HepG2 (cell line): ENCODE data around the gene RIOK3. TPM values are rescaled to one million over a fixed set of nuclear protein-coding genes. Genes with fewer than 3 reads are reported as not detected.

Experiments
- CBX2 ChIP-seq, 2 experiments: fragments of 200-600 bp in 1 of 2; sonication (generic); formaldehyde crosslinking in 1 of 2; IDR thresholded peaks; 2 replicates each; pipeline versions ENCODE4 v1.7.0 to v1.8.1; 2018 to 2022; ENCODE audit warnings: low read depth in 2 of 2, low read length in 1 of 2, mild to moderate bottlenecking in 1 of 2, missing genetic modification reagents in 1 of 2
- FOSL1 ChIP-seq: sonication (generic); formaldehyde crosslinking; IDR thresholded peaks from 2 replicates; pipeline ENCODE4 v1.9.0; 2021; ENCODE audit warnings: missing genetic modification reagents, borderline replicate concordance
- HDAC6 ChIP-seq: fragments of 200-600 bp; sonication (generic); IDR thresholded peaks from 2 replicates; pipeline ENCODE4 v1.7.0; 2017; ENCODE audit warnings: mild to moderate bottlenecking, antibody characterized with exemption, low read length, low read depth
- KLF12 ChIP-seq: sonication (generic); formaldehyde crosslinking; IDR thresholded peaks from 2 replicates; pipeline ENCODE4 v1.4.0; 2020; ENCODE audit warnings: missing genetic modification reagents, borderline replicate concordance
- MATR3 ChIP-seq: sonication (generic); formaldehyde crosslinking; IDR thresholded peaks from 2 replicates; pipeline ENCODE4 v1.4.0; 2020; ENCODE audit warnings: missing genetic modification reagents
- MED1 ChIP-seq: sonication (generic); formaldehyde crosslinking; IDR thresholded peaks from 2 replicates; pipeline ENCODE4 v1.4.0; 2020; ENCODE audit warnings: missing genetic modification reagents
- PHF5A ChIP-seq: IDR thresholded peaks from one replicate; pipeline ENCODE4 v1.6.1; 2018; ENCODE audit warnings: low read depth, missing genetic modification reagents; ENCODE audit not compliant: unreplicated experiment
- SNAPC2 ChIP-seq: sonication (generic); formaldehyde crosslinking; IDR thresholded peaks from 2 replicates; pipeline ENCODE4 v1.8.1; 2022; ENCODE audit warnings: mild to moderate bottlenecking, missing genetic modification reagents
- YEATS4 ChIP-seq: sonication (generic); formaldehyde crosslinking; IDR thresholded peaks from 2 replicates; pipeline ENCODE4 v1.4.0; 2020; ENCODE audit warnings: missing genetic modification reagents, borderline replicate concordance
- ZBTB20 ChIP-seq: sonication (generic); formaldehyde crosslinking; IDR thresholded peaks from 2 replicates; pipeline ENCODE4 v1.8.1; 2023; ENCODE audit warnings: missing genetic modification reagents, low read depth, mild to moderate bottlenecking, borderline replicate concordance
- ZNF101 ChIP-seq: sonication (generic); formaldehyde crosslinking; IDR thresholded peaks from 2 replicates; pipeline ENCODE4 v1.4.0; 2020; ENCODE audit warnings: mild to moderate bottlenecking, low read depth, missing genetic modification reagents, borderline replicate concordance
- ZNF121 ChIP-seq: sonication (generic); formaldehyde crosslinking; IDR thresholded peaks from 2 replicates; pipeline ENCODE4 v1.5.0; 2020; ENCODE audit warnings: mild to moderate bottlenecking, missing genetic modification reagents
- ZNF614 ChIP-seq: IDR thresholded peaks from 2 replicates; pipeline ENCODE4 v1.6.1; 2018; ENCODE audit warnings: missing biosample characterization, missing genetic modification reagents, inconsistent platforms, borderline replicate concordance
- ZNF776 ChIP-seq: sonication (generic); formaldehyde crosslinking; IDR thresholded peaks from 2 replicates; pipeline ENCODE4 v1.4.0; 2020; ENCODE audit warnings: mild to moderate bottlenecking, missing genetic modification reagents
- polyA plus RNA-seq, 8 experiments: library from polyadenylated mRNA; depleted of rRNA in 3 of 8; stranded (reverse) in 7 of 8; unstranded in 1 of 8; fragments of >200 nt; fragmentation: Illumina TruSeq in 4 of 8; extraction: Trizol in 4 of 8; gene quantifications; 2 replicates each; pipeline versions ENCODE4 v1.2.1 to v1.2.3, GENCODE V29; 2011 to 2016; ENCODE audit warnings: low read depth in 4 of 8, missing spikeins in 1 of 8, mixed read lengths in 1 of 8; ENCODE audit not compliant: insufficient read depth in 1 of 8
- total RNA-seq, 5 experiments: library from RNA; depleted of rRNA; stranded (reverse); fragments of >200 nt; fragmentation: Illumina TruSeq; extraction: Trizol; gene quantifications; 2 replicates each; pipeline ENCODE4 v1.2.3, GENCODE V29; 2016; ENCODE audit warnings: low read depth in 1 of 5
- TF ChIP-seq, protein P1 (sequence below): sonication (generic); formaldehyde crosslinking; IDR thresholded peaks from 2 replicates; pipeline ENCODE4 v1.4.0; 2020; ENCODE audit warnings: missing genetic modification reagents
- TF ChIP-seq, protein P2 (sequence below): sonication (generic); formaldehyde crosslinking; IDR thresholded peaks from 2 replicates; pipeline ENCODE4 v1.8.0; 2022; ENCODE audit warnings: missing genetic modification reagents, mild to moderate bottlenecking, inconsistent platforms, borderline replicate concordance
- TF ChIP-seq, protein P3 (sequence below): sonication (generic); formaldehyde crosslinking; IDR thresholded peaks from 2 replicates; pipeline ENCODE4 v1.4.0; 2020; ENCODE audit warnings: missing genetic modification reagents
- TF ChIP-seq, protein P4 (sequence below): sonication (generic); formaldehyde crosslinking; IDR thresholded peaks from 2 replicates; pipeline ENCODE4 v1.4.0; 2020; ENCODE audit warnings: missing genetic modification reagents, mild to moderate bottlenecking, borderline replicate concordance
- TF ChIP-seq, protein P5 (sequence below): sonication (generic); formaldehyde crosslinking; IDR thresholded peaks from 2 replicates; pipeline ENCODE4 v1.4.0; 2020; ENCODE audit warnings: missing genetic modification reagents, mild to moderate bottlenecking, borderline replicate concordance

Gene RIOK3
- total and polyA plus RNA-seq, 2 of the 13 experiments (the other 11 are each of a cell fraction or from before 2014, with no cell fraction given), result 26.7 to 36.0 TPM

DNA sequence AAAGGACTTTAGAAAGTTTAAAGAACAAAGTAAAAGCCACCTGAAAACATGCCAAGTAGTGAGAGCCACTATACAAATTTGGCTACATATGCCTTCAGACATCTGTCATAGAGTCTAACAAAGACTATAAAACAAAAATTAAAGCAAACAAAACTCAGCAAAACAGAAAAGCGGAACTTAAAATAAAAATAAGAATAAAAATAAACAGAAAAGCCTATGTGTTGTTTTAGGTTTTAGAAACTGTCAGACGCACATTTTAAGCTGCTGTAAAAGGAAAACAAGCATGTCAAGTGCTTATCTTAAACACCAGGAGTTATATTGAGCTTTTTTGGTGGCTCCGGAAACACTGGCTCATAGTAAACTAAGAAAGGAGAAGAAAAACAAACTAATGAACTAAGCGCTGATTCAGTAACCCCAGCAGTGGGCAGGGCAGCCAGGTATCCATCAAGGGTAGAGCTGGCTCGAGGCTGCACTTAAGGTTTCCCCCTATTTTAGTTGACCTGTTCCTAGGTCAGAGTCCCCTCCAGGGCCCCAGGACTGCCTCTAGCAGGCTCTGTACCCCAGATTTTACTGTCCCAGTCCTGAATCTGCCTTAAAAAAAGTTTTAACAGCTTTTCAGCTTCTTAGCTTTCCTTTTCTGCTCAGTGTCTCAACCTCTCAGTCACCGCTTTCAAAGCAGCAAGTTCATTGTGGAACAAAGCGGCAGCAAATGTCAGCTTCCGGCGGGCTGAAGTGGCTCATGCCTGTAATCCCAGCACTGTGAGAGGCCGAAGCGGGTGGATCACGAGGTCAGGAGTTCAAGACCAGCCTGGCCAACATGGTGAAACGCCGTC is 34.9 kb downstream of the RIOK3 start (continued):
- TF ChIP-seq, protein P1, sequence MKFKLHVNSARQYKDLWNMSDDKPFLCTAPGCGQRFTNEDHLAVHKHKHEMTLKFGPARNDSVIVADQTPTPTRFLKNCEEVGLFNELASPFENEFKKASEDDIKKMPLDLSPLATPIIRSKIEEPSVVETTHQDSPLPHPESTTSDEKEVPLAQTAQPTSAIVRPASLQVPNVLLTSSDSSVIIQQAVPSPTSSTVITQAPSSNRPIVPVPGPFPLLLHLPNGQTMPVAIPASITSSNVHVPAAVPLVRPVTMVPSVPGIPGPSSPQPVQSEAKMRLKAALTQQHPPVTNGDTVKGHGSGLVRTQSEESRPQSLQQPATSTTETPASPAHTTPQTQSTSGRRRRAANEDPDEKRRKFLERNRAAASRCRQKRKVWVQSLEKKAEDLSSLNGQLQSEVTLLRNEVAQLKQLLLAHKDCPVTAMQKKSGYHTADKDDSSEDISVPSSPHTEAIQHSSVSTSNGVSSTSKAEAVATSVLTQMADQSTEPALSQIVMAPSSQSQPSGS, result no peak
- TF ChIP-seq ZNF101 (CRISPR knock-in tag) (no peak), SNAPC2 (CRISPR knock-in tag) (0 out of 2 replicates have a peak, but pooled peaks have one; percentile 36), MED1 (CRISPR knock-in tag) (0 out of 2 replicates have a peak, but pooled peaks have one; percentile 26), MATR3 (no peak), PHF5A (CRISPR knock-in tag) (no peak), YEATS4 (CRISPR knock-in tag) (no peak; the same call in 1 of the 2 replicates), CBX2 (IDR thresholded peaks at IDR 0.05; ENCODE audit: low read depth, low read length) (no peak), CBX2 (CRISPR knock-in tag; IDR thresholded peaks at IDR 0.05; ENCODE audit: low read depth) (no peak), HDAC6 (no peak), ZBTB20 (no peak), FOSL1 (no peak), KLF12 (CRISPR knock-in tag) (no peak), ZNF776 (no peak), ZNF121 (CRISPR knock-in tag) (no peak), ZNF614 (0 out of 2 replicates have a peak, but pooled peaks have one; percentile 23)
- TF ChIP-seq, protein P2, sequence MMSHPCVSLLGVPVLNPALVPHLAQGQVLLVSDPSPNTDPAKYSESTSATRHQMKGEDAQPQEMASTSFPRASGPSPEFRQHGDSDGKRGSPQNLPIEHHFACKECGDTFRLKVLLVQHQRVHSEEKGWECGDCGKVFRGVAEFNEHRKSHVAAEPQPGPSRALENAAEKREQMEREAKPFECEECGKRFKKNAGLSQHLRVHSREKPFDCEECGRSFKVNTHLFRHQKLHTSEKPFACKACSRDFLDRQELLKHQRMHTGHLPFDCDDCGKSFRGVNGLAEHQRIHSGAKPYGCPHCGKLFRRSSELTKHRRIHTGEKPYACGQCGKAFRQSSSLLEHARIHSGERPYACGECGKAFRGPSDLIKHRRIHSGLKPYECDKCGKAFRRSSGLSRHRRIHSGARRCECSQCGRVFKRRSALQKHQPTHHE (CRISPR knock-in tag), result no peak
- TF ChIP-seq, protein P3, sequence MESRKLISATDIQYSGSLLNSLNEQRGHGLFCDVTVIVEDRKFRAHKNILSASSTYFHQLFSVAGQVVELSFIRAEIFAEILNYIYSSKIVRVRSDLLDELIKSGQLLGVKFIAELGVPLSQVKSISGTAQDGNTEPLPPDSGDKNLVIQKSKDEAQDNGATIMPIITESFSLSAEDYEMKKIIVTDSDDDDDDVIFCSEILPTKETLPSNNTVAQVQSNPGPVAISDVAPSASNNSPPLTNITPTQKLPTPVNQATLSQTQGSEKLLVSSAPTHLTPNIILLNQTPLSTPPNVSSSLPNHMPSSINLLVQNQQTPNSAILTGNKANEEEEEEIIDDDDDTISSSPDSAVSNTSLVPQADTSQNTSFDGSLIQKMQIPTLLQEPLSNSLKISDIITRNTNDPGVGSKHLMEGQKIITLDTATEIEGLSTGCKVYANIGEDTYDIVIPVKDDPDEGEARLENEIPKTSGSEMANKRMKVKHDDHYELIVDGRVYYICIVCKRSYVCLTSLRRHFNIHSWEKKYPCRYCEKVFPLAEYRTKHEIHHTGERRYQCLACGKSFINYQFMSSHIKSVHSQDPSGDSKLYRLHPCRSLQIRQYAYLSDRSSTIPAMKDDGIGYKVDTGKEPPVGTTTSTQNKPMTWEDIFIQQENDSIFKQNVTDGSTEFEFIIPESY (CRISPR knock-in tag), result no peak
- TF ChIP-seq, protein P4, sequence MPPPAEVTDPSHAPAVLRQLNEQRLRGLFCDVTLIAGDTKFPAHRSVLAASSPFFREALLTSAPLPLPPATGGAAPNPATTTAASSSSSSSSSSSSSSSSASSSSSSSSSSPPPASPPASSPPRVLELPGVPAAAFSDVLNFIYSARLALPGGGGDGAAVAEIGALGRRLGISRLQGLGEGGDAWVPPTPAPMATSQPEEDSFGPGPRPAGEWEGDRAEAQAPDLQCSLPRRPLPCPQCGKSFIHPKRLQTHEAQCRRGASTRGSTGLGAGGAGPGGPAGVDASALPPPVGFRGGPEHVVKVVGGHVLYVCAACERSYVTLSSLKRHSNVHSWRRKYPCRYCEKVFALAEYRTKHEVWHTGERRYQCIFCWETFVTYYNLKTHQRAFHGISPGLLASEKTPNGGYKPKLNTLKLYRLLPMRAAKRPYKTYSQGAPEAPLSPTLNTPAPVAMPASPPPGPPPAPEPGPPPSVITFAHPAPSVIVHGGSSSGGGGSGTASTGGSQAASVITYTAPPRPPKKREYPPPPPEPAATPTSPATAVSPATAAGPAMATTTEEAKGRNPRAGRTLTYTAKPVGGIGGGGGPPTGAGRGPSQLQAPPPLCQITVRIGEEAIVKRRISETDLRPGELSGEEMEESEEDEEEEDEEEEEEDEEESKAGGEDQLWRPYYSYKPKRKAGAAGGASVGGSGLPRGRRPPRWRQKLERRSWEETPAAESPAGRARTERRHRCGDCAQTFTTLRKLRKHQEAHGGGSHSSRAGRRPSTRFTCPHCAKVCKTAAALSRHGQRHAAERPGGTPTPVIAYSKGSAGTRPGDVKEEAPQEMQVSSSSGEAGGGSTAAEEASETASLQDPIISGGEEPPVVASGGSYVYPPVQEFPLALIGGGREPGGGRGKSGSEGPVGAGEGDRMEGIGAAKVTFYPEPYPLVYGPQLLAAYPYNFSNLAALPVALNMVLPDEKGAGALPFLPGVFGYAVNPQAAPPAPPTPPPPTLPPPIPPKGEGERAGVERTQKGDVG (CRISPR knock-in tag), result no peak
- TF ChIP-seq, protein P5, sequence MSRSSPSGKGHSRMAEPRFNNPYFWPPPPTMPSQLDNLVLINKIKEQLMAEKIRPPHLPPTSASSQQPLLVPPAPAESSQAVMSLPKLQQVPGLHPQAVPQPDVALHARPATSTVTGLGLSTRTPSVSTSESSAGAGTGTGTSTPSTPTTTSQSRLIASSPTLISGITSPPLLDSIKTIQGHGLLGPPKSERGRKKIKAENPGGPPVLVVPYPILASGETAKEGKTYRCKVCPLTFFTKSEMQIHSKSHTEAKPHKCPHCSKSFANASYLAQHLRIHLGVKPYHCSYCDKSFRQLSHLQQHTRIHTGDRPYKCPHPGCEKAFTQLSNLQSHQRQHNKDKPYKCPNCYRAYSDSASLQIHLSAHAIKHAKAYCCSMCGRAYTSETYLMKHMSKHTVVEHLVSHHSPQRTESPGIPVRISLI, result no peak
